ENCODE measurements around the gene TAOK2.

TAOK2 gene

GRCh38 chr16:29963021-29963743 is 10.5 kb upstream of the TAOK2 start:
- TF ChIP-seq CTCF (IDR thresholded peaks at IDR 0.05; ENCODE audit: low read depth, low read length) = no peak
- DNase-seq = no peak
- Histone ChIP-seq H3K27ac (no peak overlapping the region), H3K27me3 (ENCODE audit: insufficient read depth, low read depth, severe bottlenecking) (no peaks in the 10 kb centered on the region), H3K36me3 (peaks cover 6% of the 10 kb centered on the region; the same call in 1 of the 2 replicates), H3K9me3 (ENCODE audit: severe bottlenecking) (peaks cover 11% of the 10 kb centered on the region), H3K4me3 (ENCODE audit: low read depth, low read length) (no peak overlapping the region)

- no peak for TF ChIP-seq CTCF (IDR thresholded peaks at IDR 0.05; ENCODE audit: low read depth, low read length)
- H3K36me3 ChIP-seq = peaks cover 27% of the 10 kb centered on the region
- DNase-seq = no peak
- no peaks in the 10 kb centered on the region for H3K27me3 ChIP-seq (ENCODE audit: insufficient read depth, low read depth, severe bottlenecking)
- no peak overlapping the region for H3K27ac ChIP-seq
- peaks cover 7% of the 10 kb centered on the region for H3K9me3 ChIP-seq (ENCODE audit: severe bottlenecking)
- H3K4me3 ChIP-seq (ENCODE audit: low read depth, low read length) = no peak overlapping the region
These were observed 5.5 kb upstream of the TAOK2 start for GRCh38 chr16:29968205-29968604.

- TF ChIP-seq CTCF (IDR thresholded peaks at IDR 0.05; ENCODE audit: low read depth, low read length) = no peak
These were observed 2.4 kb upstream of the TAOK2 start for GRCh38 chr16:29971304-29971703.

GRCh38 chr16:29972500-29972899 is 1.2 kb upstream of the TAOK2 start:
- Histone ChIP-seq H3K36me3 (peaks cover 34% of the 10 kb centered on the region), H3K9me3 (ENCODE audit: severe bottlenecking) (peaks cover 7% of the 10 kb centered on the region), H3K4me3 (ENCODE audit: low read depth, low read length) (no peak overlapping the region), H3K27ac (no peak overlapping the region), H3K27me3 (ENCODE audit: insufficient read depth, low read depth, severe bottlenecking) (no peaks in the 10 kb centered on the region)
- TF ChIP-seq CTCF (IDR thresholded peaks at IDR 0.05; ENCODE audit: low read depth, low read length) = no peak
- no peak for DNase-seq

More at GRCh38 chr16:29971304-29971703, 2.4 kb upstream of the TAOK2 start:
- H3K27me3 ChIP-seq (ENCODE audit: insufficient read depth, low read depth, severe bottlenecking) = no peaks in the 10 kb centered on the region
- H3K27ac ChIP-seq = no peak overlapping the region
- H3K36me3 ChIP-seq = peaks cover 27% of the 10 kb centered on the region
- H3K4me3 ChIP-seq (ENCODE audit: low read depth, low read length) = no peak overlapping the region
- H3K9me3 ChIP-seq (ENCODE audit: severe bottlenecking) = peaks cover 7% of the 10 kb centered on the region
- no peak for DNase-seq

- Histone ChIP-seq H3K36me3 (peaks cover 37% of the 10 kb centered on the region), H3K27ac (peak overlapping the region; percentile 61; the same call in 1 of the 2 replicates), H3K9me3 (ENCODE audit: severe bottlenecking) (peaks cover 7% of the 10 kb centered on the region), H3K4me3 (ENCODE audit: low read depth, low read length) (no peak overlapping the region), H3K27me3 (ENCODE audit: insufficient read depth, low read depth, severe bottlenecking) (no peaks in the 10 kb centered on the region)
- no peak for TF ChIP-seq CTCF (IDR thresholded peaks at IDR 0.05; ENCODE audit: low read depth, low read length)
- no peak for DNase-seq
These were observed 680 bp upstream of the TAOK2 start for GRCh38 chr16:29972992-29973383.
